NCI-H2107 (cell line): Measurements from ENCODE around the gene GPS1.

ENCODE experiments used
- DNase-seq: peaks from one replicate; lab custom pipeline; 2025; lab: John Stamatoyannopoulos, UW

Gene GPS1

GRCh38 chr17:82051776-82052637 lies at the start of gene GPS1, which contains the start of gene RFNG:
Gene GPS1, plus strand, starts transcription at chr17:82051898. Its CDS starts 34 bp downstream, at chr17:82051932.
Gene RFNG, minus strand, starts transcription at chr17:82051811. Its CDS starts 45 bp downstream, at chr17:82051766.
- peak; percentile 45 for DNase-seq

GRCh38 chr17:82003411-82004381 lies 48.0 kb upstream of the GPS1 start:
- no peak for DNase-seq

- no peak for DNase-seq
These were observed 46.9 kb upstream of the GPS1 start for GRCh38 chr17:82004517-82005455.

GRCh38 chr17:82005701-82006348 lies 45.9 kb upstream of the GPS1 start:
- no peak for DNase-seq

GRCh38 chr17:82006468-82007227 lies 45.0 kb upstream of the GPS1 start:
- no peak for DNase-seq

GRCh38 chr17:82007228-82007494 lies 44.5 kb upstream of the GPS1 start:
- DNase-seq = no peak

- DNase-seq = no peak
These were observed 44.0 kb upstream of the GPS1 start for GRCh38 chr17:82007495-82008257.

- DNase-seq = no peak
These were observed 43.3 kb upstream of the GPS1 start for GRCh38 chr17:82008258-82008940.

- no peak for DNase-seq
These were observed 42.7 kb upstream of the GPS1 start for GRCh38 chr17:82008941-82009405.

GRCh38 chr17:82009413-82009812 lies 42.3 kb upstream of the GPS1 start:
- no peak for DNase-seq

GRCh38 chr17:82010575-82011525 lies 40.8 kb upstream of the GPS1 start:
- no peak for DNase-seq

GRCh38 chr17:82011617-82012187 lies 40.0 kb upstream of the GPS1 start:
- DNase-seq = no peak

- no peak for DNase-seq
These were observed 39.4 kb upstream of the GPS1 start for GRCh38 chr17:82012261-82012639.

GRCh38 chr17:82012640-82013295 lies 38.9 kb upstream of the GPS1 start:
- no peak for DNase-seq

- DNase-seq = no peak
These were observed 38.4 kb upstream of the GPS1 start for GRCh38 chr17:82013341-82013740.

- no peak for DNase-seq
These were observed 37.9 kb upstream of the GPS1 start for GRCh38 chr17:82013772-82014321.

- no peak for DNase-seq
These were observed 37.3 kb upstream of the GPS1 start for GRCh38 chr17:82014432-82014831.
